Memory B cell (primary cell): ENCODE data around the gene CLCN2.

Experiments used
- ATAC-seq: fragments of 150-1000 bp; cut with Tn5 transposase; 2 replicates; pipeline ENCODE4 v1.10.0; 2021; ENCODE audit warnings: low read depth, mild to moderate bottlenecking, moderate library complexity
- DNase-seq, 2 donors: peaks; one replicate each; pipeline ENCODE4 v3.0.0; 2022; ENCODE audit warnings: low spot score in 2 of 2
- H3K27ac Mint-ChIP-seq: one replicate; pipeline ENCODE4 v1.8.0; 2022; ENCODE audit warnings: mild to moderate bottlenecking, moderate library complexity, mixed read lengths
- H3K27me3 Mint-ChIP-seq: one replicate; pipeline ENCODE4 v1.8.0; 2022; ENCODE audit warnings: mixed read lengths
- H3K36me3 Mint-ChIP-seq: one replicate; pipeline ENCODE4 v1.8.0; 2022; ENCODE audit warnings: mild to moderate bottlenecking, mixed read lengths
- H3K4me1 Mint-ChIP-seq: one replicate; pipeline ENCODE4 v1.8.0; 2022; ENCODE audit warnings: mixed read lengths
- H3K4me3 Mint-ChIP-seq: one replicate; pipeline ENCODE4 v1.8.0; 2022; ENCODE audit warnings: mild to moderate bottlenecking, moderate library complexity, mixed read lengths
- H3K9me3 Mint-ChIP-seq: one replicate; pipeline ENCODE4 v1.8.0; 2022; ENCODE audit warnings: mixed read lengths

CLCN2 gene

GRCh38 chr3:184300378-184300720, 61.1 kb downstream of the CLCN2 start:
- DNase-seq (no peak), ATAC-seq (no peak)
- H3K9me3 Mint-ChIP-seq: no peaks in the 10 kb centered on the region
- peak overlapping the region; percentile 87 for H3K4me3 Mint-ChIP-seq
- H3K36me3 Mint-ChIP-seq: peaks cover 15% of the 10 kb centered on the region
- peaks cover 15% of the 10 kb centered on the region for H3K4me1 Mint-ChIP-seq
- H3K27me3 Mint-ChIP-seq: no peaks in the 10 kb centered on the region
- no peak overlapping the region for H3K27ac Mint-ChIP-seq

- Mint-ChIP-seq H3K27ac (peak overlapping the region; percentile 79), H3K4me3 (peak overlapping the region; percentile 87), H3K36me3 (peaks cover 15% of the 10 kb centered on the region), H3K4me1 (peaks cover 15% of the 10 kb centered on the region), H3K27me3 (no peaks in the 10 kb centered on the region), H3K9me3 (no peaks in the 10 kb centered on the region)
- DNase-seq: no peak
- no peak for ATAC-seq
These were observed 61.7 kb downstream of the CLCN2 start for GRCh38 chr3:184299488-184300377.

- peak; percentile 92 for ATAC-seq
- H3K36me3 Mint-ChIP-seq: peaks cover 11% of the 10 kb centered on the region
- H3K4me3 Mint-ChIP-seq: peak within 1 kb of the TSS; percentile 87
- no peaks in the 10 kb centered on the region for H3K9me3 Mint-ChIP-seq
- peak; percentile 93 to 95 for DNase-seq
- peak within 1 kb of the TSS; percentile 79 for H3K27ac Mint-ChIP-seq
- H3K27me3 Mint-ChIP-seq: no peaks in the 10 kb centered on the region
- peaks cover 13% of the 10 kb centered on the region for H3K4me1 Mint-ChIP-seq
These were observed 62.5 kb downstream of the CLCN2 start, which contains the start of gene PSMD2 for GRCh38 chr3:184298759-184299487. Gene PSMD2, plus strand, starts transcription at chr3:184299241. Its CDS starts 26 bp downstream, at chr3:184299267.

GRCh38 chr3:184296616-184297015, 64.8 kb downstream of the CLCN2 start:
- H3K4me1 Mint-ChIP-seq: peaks cover 13% of the 10 kb centered on the region
- H3K36me3 Mint-ChIP-seq: no peaks in the 10 kb centered on the region
- ATAC-seq: no peak
- no peaks in the 10 kb centered on the region for H3K9me3 Mint-ChIP-seq
- no peak for DNase-seq
- H3K27me3 Mint-ChIP-seq: peaks cover 3% of the 10 kb centered on the region
- no peak overlapping the region for H3K27ac Mint-ChIP-seq
- H3K4me3 Mint-ChIP-seq: peak overlapping the region; percentile 62
